Panc1 (cell line): ENCODE results near the gene FILIP1L.

Source experiments
- POLR2AphosphoS5 ChIP-seq: IDR thresholded peaks from 2 replicates; pipeline ENCODE4 v1.6.1; 2012; ENCODE audit warnings: mild to moderate bottlenecking, low read depth, low read length, moderate library complexity
- TF ChIP-seq, protein P1 (sequence below): fragments of 450-650 bp; IDR thresholded peaks from 2 replicates; pipeline ENCODE4 v1.5.1; 2017; ENCODE audit warnings: mild to moderate bottlenecking
- TF ChIP-seq, protein P2 (sequence below), 2 experiments: IDR thresholded peaks; 2 replicates each; pipeline ENCODE4 v1.6.1; 2011 to 2012; ENCODE audit warnings: low read depth in 2 of 2, control low read depth in 1 of 2, low read length in 1 of 2, mild to moderate bottlenecking in 1 of 2, moderate library complexity in 1 of 2; ENCODE audit not compliant: insufficient read depth in 1 of 2

DNA sequence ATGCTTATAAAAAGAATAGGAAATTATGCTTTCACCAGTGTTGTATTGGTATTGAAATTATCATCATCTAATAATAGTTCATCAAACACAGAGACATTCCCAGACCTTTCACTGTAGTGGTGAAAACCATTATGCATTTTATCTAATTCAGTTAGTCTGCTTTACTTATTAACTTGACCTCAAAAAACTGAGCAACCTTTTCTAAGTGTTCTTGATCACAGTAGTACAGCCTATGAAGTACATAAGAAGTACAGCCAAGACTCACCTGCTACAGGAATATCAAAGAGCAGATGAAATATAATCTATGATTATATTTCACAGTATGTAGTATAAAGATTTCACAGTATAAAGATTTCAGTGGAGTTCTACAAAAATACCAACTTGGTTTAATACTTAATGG is 75.2 kb downstream of the FILIP1L start:
- no peak for TF ChIP-seq POLR2AphosphoS5
- TF ChIP-seq, protein P1, sequence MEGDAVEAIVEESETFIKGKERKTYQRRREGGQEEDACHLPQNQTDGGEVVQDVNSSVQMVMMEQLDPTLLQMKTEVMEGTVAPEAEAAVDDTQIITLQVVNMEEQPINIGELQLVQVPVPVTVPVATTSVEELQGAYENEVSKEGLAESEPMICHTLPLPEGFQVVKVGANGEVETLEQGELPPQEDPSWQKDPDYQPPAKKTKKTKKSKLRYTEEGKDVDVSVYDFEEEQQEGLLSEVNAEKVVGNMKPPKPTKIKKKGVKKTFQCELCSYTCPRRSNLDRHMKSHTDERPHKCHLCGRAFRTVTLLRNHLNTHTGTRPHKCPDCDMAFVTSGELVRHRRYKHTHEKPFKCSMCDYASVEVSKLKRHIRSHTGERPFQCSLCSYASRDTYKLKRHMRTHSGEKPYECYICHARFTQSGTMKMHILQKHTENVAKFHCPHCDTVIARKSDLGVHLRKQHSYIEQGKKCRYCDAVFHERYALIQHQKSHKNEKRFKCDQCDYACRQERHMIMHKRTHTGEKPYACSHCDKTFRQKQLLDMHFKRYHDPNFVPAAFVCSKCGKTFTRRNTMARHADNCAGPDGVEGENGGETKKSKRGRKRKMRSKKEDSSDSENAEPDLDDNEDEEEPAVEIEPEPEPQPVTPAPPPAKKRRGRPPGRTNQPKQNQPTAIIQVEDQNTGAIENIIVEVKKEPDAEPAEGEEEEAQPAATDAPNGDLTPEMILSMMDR: no peak
- TF ChIP-seq, protein P2, sequence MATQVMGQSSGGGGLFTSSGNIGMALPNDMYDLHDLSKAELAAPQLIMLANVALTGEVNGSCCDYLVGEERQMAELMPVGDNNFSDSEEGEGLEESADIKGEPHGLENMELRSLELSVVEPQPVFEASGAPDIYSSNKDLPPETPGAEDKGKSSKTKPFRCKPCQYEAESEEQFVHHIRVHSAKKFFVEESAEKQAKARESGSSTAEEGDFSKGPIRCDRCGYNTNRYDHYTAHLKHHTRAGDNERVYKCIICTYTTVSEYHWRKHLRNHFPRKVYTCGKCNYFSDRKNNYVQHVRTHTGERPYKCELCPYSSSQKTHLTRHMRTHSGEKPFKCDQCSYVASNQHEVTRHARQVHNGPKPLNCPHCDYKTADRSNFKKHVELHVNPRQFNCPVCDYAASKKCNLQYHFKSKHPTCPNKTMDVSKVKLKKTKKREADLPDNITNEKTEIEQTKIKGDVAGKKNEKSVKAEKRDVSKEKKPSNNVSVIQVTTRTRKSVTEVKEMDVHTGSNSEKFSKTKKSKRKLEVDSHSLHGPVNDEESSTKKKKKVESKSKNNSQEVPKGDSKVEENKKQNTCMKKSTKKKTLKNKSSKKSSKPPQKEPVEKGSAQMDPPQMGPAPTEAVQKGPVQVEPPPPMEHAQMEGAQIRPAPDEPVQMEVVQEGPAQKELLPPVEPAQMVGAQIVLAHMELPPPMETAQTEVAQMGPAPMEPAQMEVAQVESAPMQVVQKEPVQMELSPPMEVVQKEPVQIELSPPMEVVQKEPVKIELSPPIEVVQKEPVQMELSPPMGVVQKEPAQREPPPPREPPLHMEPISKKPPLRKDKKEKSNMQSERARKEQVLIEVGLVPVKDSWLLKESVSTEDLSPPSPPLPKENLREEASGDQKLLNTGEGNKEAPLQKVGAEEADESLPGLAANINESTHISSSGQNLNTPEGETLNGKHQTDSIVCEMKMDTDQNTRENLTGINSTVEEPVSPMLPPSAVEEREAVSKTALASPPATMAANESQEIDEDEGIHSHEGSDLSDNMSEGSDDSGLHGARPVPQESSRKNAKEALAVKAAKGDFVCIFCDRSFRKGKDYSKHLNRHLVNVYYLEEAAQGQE (IDR thresholded peaks at IDR 0.05; ENCODE audit: insufficient read depth in 1 of 2, low read depth in 2 of 2, low read length in 1 of 2): no peak
